ENCODE data around the gene ANKRD6.

Gene ANKRD6

DNA sequence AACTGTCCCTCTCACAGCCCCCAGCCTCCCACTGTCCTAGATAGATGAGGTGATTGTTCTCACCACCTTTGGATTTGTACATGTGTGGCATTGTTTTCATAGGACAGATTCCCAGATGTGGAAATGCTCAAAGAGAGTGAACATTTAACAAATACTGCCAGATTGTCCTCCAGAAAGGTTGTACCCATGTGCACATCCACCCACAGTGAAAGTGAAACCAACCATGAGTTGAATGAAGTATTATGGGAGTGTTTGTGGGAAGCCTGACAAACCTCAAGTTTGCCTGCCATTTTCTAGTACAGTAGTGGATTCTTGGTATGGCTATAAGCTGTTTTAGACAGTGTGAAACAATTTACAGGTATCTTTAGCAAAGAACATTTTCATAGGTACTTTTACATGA is 42.7 kb downstream of the ANKRD6 start:
- DNase-seq: no peak

DNA sequence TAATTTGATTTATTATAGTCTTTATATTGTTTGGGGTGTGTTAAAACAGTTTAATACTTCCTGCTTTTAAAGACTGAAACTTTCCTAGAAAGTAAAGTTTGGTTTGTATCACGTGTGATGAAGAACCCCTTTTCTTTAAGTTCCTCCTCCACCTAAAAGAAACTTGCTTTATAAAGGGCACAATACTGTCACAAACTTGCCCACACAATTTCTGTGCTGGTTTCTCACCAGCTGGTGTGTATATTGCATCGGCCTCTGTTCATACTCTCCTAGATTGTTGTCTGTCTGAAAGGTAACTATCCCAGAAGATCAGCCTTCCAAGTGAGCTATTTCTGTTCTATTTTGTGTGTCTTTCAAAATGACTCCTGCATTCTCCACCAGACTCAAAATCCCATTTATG is 46.9 kb downstream of the ANKRD6 start:
- DNase-seq: no peak

DNA sequence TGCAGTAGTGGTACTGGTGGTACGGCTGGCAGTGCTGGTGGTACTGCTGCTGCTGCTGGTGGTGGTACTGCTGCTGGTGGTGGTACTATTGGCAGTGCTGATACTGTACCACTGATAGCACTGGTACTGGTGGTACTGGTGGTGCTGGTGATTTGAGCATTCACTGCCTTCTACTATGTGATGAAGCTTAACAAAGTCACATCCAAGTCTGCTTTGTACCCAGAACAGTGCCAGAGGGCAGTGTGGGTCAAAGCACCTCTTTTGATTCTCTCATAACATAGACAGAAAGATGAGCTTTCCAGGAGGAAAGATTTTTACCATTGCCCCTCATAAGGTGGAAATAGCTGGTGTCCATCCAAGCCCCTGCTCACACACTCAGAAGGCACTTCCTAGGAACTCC is 48.7 kb downstream of the ANKRD6 start:
- DNase-seq: no peak

GRCh38 chr6:89482126-89482525 is 49.2 kb downstream of the ANKRD6 start:
- no peak for DNase-seq

DNA sequence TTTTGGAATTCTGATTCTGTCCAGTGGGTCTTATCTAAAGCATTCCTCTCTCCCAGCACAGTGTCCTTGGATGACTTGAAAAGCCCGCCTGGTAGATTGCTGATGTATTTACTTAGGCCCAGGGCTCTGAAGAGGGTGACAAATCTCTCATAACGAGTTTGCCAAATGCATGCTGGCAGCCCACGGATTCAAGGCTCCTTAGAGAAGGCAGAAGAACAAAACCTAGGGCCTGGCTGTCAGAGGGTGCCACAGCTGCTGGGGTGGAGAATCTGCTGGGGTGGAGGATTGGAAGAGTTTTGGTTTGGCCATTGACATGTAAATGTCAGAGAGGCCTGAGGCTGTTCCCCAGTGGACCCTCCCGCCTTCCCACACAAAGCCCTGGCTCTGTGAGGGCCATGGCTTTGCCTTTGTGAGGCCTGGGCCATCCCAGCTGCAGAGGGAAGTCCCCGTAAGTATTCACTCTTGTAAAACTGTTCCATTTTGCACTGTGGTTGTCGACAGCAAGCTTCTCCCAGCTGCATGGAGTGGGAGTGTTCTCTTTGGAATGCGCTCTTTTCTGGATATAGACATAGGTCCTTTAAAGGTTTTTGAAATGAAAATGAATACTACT is 50.3 kb downstream of the ANKRD6 start:
- no peak for DNase-seq

- no peak for DNase-seq
Observed at GRCh38 chr6:89485320-89485719, 52.4 kb downstream of the ANKRD6 start.

DNA sequence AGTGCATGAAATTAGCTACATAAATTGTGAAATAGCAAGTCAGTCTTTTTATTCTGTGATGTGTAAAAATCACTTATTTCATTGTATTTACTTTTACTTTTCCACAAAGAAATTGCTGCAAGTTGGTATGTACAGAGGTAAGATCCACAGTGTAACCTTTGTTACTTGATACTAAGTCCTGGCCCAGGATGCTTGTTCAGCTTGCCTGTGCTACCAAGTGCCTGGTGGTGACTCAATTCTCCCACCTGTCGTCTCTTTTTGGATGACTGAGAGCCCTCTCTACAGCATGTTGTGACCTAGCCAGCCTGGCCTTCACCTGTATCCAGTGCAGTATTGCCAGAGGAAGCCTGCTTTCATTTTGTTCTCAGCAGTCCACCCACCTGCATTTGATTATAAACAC is 54.9 kb downstream of the ANKRD6 start:
- no peak for DNase-seq

GRCh38 chr6:89488438-89488837 is 55.5 kb downstream of the ANKRD6 start:
- no peak for DNase-seq

GRCh38 chr6:89489078-89489477 is 56.1 kb downstream of the ANKRD6 start:
- DNase-seq: no peak

DNA sequence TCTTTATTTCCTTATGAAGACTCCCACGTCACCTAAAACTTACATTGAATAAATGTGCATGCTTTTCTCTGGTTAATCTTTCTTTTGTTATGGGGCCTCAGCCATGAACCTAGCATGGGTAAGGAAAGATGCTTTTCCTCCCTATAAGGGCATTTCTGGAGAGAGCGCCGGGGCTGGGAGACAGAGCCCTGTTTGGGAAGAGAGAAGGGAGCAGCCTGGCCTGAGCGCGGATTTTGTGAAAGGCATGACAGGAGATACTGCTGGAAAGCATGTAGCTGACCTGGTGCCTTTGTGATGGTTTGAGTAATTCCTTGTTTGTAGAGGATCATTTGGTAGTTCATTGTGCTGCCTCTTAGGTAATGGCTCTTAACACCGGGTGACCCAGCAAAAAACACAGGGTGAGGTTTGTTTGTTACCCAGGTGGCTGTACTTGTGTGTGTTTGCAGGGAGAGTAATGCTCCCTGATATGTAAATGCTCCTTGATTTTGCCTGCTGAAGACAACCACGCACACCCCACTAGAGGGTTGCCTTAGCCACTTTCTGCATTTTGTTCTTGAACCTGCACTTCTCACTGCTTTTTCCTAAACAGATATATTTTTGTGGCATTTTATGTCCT is 59.2 kb downstream of the ANKRD6 start:
- DNase-seq: no peak

DNA sequence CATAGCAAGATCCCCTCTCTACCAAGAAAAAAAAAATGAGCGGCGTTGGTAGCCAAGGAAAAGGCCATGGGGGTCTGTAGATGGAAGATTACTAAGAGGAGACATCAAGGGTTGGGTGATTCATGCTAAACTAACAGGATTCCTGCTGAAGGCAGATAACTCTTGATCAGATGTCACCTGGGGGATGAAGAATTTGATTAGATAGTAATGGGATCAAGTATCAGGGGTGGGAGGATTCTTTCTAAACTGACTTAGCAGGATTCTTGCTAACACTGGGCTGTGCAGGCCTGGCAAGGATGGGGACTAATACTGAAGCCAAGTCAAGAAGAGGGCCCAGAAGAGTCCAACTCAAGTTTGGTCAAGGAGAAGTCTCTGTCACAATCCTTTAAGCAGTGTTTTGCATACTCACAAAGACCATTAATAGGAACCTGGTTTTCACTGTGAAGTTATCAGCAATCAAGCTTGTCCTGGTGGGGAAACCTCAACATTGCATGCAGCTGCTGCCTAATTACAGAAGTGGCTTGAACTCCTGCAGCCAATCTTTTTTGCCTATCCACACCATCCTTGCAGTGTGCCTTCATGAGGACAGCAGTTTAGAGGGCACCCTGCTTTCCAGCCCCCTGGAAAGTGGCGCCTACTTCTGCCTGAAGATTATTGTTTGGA is 61.3 kb downstream of the ANKRD6 start:
- DNase-seq: no peak

GRCh38 chr6:89495961-89496535 is 63.1 kb downstream of the ANKRD6 start:
- DNase-seq: no peak

DNA sequence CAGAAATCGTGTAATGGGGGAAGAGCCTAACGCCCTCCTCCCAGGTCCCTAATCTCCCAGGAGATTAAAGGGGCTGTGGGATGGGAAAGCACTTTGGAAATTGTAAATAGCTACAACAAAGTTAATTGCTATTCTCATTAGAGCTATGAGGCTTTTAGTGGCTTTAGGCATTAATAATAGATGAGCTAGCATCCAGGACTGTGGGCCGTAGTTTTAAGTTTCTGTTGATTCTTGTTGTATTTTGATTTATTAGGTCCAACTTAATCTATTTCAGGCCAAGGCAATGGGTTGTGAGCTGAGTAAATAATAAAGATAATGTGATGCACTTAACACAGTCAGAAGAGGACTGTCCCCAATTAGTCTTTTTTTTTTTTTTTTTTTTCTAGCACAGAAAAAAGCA is 67.7 kb downstream of the ANKRD6 start:
- no peak for DNase-seq

DNA sequence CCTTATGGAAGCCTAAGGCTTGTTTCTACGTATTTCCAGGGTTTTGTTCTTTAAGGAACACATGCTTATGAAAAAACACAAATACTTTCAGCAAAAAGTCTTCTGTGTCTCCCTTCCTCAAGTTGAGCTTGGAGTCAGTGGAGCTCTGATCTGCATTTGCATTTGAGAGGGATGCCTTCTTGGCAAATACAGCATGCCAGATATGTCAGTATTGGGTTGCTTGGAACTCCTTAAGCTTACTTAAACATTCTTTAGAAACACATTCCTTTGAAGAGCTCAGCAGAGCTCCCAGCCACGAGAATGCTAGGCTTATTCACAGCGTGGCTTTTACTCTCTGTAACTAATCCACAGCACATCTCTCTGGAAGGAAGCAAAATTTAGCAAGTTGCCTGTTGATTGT is 68.3 kb downstream of the ANKRD6 start:
- DNase-seq: no peak

- no peak for DNase-seq
Observed at GRCh38 chr6:89501753-89502152, 68.8 kb downstream of the ANKRD6 start.

- no peak for DNase-seq
Observed at GRCh38 chr6:89503641-89504040, 70.7 kb downstream of the ANKRD6 start.

DNA sequence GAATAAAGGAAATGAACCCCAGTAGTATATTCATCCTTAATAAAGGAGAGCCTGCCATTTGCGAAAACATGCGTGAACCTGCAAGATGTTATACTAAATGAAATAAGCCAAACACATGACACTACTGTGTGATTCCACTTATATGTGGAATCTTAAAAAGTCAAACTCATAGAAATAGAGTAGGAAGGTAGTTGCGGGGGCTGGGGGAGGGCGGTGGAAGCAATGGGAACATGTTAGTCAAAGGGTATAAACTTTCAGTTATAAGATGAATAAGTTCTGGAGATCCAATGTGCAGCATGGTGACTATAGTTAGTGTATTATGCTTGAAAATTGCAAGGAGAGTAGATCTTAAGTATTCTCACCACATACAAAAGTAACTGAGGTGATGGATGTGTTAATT is 72.9 kb downstream of the ANKRD6 start:
- DNase-seq: no peak

- no peak for DNase-seq
Observed at GRCh38 chr6:89506716-89507617, 74.0 kb downstream of the ANKRD6 start.

DNA sequence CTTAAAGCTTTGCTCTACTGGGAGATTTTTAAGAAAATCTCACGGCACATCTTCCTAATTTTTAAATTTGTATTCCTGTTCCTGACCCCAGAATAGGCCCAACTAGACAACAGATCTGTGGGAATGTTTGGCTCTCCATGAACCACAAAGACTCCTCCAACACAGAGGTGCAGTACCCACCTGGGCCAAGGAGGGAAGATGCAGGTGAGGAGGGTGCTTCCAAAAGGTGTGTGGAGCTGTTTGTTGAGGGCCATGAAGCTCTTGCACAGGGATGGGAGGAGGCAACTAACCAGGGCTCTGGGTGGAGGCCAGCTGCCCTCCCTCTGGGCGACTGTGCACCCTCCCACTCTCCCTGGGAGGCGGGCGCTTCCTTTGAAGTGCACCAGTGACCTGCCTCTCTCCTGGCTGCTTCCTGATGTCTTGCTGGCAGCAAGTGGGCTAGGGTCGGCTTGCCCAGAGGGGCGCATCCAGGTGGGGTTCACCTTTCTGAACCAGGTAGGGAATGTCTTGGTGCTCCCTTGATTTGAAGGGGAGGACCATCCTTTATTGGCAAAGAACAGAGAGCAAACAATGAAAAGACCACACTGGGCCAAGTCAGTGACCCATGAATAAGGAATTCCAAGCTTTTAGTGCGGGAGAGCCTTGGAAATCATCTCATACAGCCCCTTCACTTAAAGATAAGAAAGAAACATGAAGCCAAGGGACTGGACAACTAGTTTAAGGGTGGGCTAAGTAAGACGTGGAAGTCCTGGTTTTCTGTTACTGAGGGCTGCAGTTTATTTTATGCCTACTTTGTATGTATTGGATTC is 76.0 kb downstream of the ANKRD6 start:
- DNase-seq: no peak

GRCh38 chr6:89509777-89510281 is 76.9 kb downstream of the ANKRD6 start:
- DNase-seq: no peak

DNA sequence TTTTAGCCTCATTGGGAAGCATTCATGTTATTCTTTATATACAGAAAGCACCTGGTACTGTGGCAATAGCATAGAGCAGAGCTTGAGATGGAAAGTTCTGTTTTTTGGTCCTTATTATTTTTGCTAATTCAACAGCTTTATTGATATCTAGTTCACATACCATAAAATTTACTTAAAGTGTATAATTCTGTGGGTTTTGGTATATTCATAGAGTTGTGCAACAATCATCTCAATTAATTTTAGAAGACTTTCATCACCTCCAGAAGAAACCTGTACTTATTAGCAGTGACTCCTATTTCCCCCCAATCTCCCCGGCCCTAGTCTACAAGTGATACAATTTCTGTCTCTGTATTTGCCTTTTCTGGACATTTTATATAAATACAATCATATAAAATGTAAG is 77.4 kb downstream of the ANKRD6 start:
- DNase-seq: no peak
